Kidney (tissue), 14 donors: ENCODE measurements around the gene KIF21B. TPM values are rescaled to one million over a fixed set of nuclear protein-coding genes. Genes with fewer than 3 reads are reported as not detected.

Experiments used
- DNase-seq, 5 donors: peaks; one replicate each; pipeline ENCODE4 v3.0.0-alpha.2; 2013 to 2020
- FAIRE-seq: peaks from 2 replicates; lab custom pipeline; 2012; peaks lifted over from hg19 to GRCh38; lab: Jason Lieb, UNC
- H3K27ac ChIP-seq, 2 donors: one replicate each; pipeline ENCODE4 v1.7.0; 2013; ENCODE audit warnings: low read depth in 2 of 2, low read length in 2 of 2, inconsistent platforms in 1 of 2
- H3K27me3 ChIP-seq: one replicate; pipeline ENCODE4 v1.7.1; 2013; ENCODE audit warnings: low read length, inconsistent platforms; ENCODE audit not compliant: control insufficient read depth, insufficient read depth
- H3K36me3 ChIP-seq, 3 donors: one replicate each; pipeline versions ENCODE4 v1.7.0 to v1.7.1; 2013; ENCODE audit warnings: low read length in 3 of 3, control low read depth in 1 of 3, inconsistent platforms in 1 of 3; ENCODE audit not compliant: insufficient read depth in 3 of 3, control insufficient read depth in 2 of 3
- H3K4me1 ChIP-seq, 3 donors: one replicate each; pipeline versions ENCODE4 v1.7.0 to v1.7.1; 2013; ENCODE audit warnings: low read length in 3 of 3, inconsistent platforms in 1 of 3, low read depth in 1 of 3; ENCODE audit not compliant: control insufficient read depth in 2 of 3, insufficient read depth in 2 of 3
- H3K4me3 ChIP-seq, 3 donors: one replicate each; pipeline versions ENCODE4 v1.7.0 to v1.8.1; 2013; ENCODE audit warnings: low read length in 3 of 3, control low read depth in 1 of 3, inconsistent platforms in 1 of 3
- H3K9ac ChIP-seq, 3 donors: one replicate each; pipeline versions ENCODE4 v1.7.0 to v1.7.1; 2013; ENCODE audit warnings: low read length in 3 of 3, control low read depth in 1 of 3, inconsistent platforms in 1 of 3
- H3K9me3 ChIP-seq, 3 donors: one replicate each; pipeline versions ENCODE4 v1.7.0 to v1.7.1; 2013; ENCODE audit warnings: low read length in 3 of 3, control low read depth in 1 of 3, inconsistent platforms in 1 of 3; ENCODE audit not compliant: control insufficient read depth in 2 of 3, insufficient read depth in 1 of 3
- CTCF ChIP-seq: IDR thresholded peaks from 3 replicates; pipeline ENCODE4 v1.5.1; 2012; ENCODE audit warnings: mild to moderate bottlenecking, moderate library complexity, borderline replicate concordance; ENCODE audit not compliant: insufficient read depth; ENCODE audit errors: extremely low read depth
- intact Hi-C: fragments of 100-400 bp; cut with DNase I; formaldehyde crosslinking; loops from one replicate; pipeline ENCODE4 v1.11.1; 2022
- polyA plus RNA-seq: library from polyadenylated mRNA; stranded (reverse); fragments of 350-450 nt; fragmentation: Illumina TruSeq; extraction: RNeasy Lipid Tissue Mini Kit (QIAGEN cat#74804); gene quantifications from one replicate; pipeline ENCODE4 v1.2.3, GENCODE V29; 2014; ENCODE audit warnings: low read depth, low replicate concordance; ENCODE audit not compliant: insufficient read depth
- total RNA-seq: library from RNA; stranded (reverse); fragmentation: NEBNext Ultra II Directional; extraction: Animal tissue kit (Norgen Biotek cat#: 25700); gene quantifications from one replicate; pipeline ENCODE4 v1.2.1, GENCODE V29; 2021
- donor health status: control.
- donor health status: control.
- donor health status: control.
- donor health status: control.
- donor health status: control.
- donor health status: DM: yes; HTN: yes; CAD: no.
- donor health status: Normal renal cell carcinoma (clear cell type).

KIF21B gene
- total and polyA plus RNA-seq, 2 donors from 2014 or later, result 0.19 to 5.6 TPM

DNA sequence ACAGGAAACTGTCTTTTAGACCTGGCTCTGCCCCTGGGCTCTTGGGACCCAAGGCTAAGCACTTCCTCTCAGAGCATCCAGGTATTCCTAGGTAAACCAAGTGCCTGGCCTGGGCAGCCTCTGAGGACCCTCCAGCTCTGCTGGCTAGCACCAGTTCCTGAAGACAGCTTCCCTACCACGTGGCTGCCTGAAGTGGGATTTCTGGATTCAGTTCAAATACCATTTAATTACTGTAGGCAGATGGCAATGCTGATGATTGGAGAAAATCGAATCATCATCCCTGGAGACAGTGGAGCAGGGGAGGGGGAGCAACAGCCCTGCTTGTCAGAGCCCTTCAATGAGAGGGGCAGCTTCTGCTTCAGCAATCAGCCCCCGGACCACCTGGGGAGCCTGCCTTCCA lies 11.9 kb downstream of the KIF21B start:
- TF ChIP-seq CTCF, result no peak
- H3K9me3 ChIP-seq, result peaks cover 0 to 1% (median 0%) of the 10 kb centered on the region in 3 donors
- intact Hi-C loops, result no loop called here
- H3K36me3 ChIP-seq, result no peaks in the 10 kb centered on the region
- FAIRE-seq (no peak), DNase-seq (peak in 1 of 5 donors; percentile 54)
- H3K4me3 ChIP-seq, result no peak overlapping the region
- H3K9ac ChIP-seq, result no peak overlapping the region
- no peak overlapping the region for H3K27ac ChIP-seq
- peaks cover 0 to 6% (median 0%) of the 10 kb centered on the region in 3 donors for H3K4me1 ChIP-seq
- H3K27me3 ChIP-seq, result peaks cover 2% of the 10 kb centered on the region

DNA sequence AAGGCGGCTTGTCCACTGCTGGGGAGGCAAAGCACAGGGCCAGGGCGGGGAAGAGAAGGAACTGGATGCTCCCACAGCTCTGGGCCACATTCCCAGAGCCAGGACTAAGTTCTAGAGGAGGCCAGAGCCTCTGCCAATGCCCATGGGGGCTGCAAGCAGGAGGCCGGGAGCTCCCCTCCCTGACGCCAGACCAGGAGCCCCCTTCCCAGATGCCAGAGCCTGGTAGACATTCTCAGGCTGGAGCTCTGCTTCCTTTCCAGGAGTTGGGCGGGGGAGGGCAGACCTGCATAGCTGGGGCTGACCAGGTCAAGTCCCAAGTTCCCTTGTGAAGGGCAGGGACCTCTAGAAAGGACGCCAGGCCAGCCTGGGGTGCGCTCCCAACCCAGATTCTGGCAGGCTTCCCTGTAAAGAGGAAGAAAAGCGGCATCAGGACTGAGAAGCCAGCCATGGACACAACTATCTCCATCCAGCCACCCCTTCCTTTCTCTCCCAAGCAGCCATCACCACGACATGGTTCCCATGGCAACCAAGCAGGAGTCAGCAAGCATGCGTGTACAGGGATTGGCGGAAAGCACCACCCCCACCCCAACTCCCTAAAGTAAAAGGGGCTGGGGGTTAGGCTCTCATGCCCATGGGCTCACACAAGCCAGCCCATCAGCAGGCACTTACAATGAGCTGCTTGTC lies 13.4 kb downstream of the KIF21B start:
- Histone ChIP-seq H3K4me1 (no peaks in the 10 kb centered on the region), H3K27me3 (peaks cover 2% of the 10 kb centered on the region), H3K36me3 (no peaks in the 10 kb centered on the region), H3K27ac (no peak overlapping the region), H3K4me3 (no peak overlapping the region), H3K9me3 (peaks cover 0 to 1% (median 0%) of the 10 kb centered on the region in 3 donors), H3K9ac (no peak overlapping the region)
- no peak for FAIRE-seq
- DNase-seq, result peak in 2 of 5 donors; percentile 57 to 59
- no peak for TF ChIP-seq CTCF
- intact Hi-C loops, result no loop called here

DNA sequence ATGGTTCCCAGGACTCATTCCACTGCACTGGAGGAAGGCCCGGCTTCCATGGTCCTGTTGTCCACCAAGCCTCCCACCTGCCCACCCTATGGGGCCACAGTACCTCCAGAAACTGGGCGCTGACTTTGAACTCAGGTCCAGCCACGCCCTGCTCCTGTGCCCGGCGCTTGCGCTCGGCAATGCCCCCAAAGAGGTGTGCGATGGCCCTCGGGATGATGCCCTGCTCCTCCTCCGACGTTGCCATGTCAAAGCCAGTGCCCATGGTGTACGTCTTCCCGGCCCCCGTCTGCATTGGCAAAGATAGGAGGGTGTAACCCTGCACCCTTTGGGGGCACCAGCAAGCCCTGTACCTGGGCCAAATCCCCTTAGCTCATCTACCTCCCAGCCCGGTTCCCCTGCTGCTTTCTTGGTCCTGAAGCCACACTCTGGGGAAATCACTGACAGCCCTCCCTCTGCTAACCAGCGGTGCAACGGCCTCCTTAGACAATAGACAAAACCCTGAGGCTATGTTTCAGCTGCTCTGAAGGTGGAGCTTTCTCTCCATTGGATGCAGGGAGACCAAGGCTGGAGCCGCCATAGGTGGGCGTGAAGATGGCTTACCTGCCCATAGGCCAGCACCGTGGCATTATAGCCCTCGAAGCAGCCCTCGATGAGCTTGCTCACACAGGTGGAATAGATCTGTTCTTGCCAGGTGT lies 14.7 kb downstream of the KIF21B start:
- Histone ChIP-seq H3K27ac (no peak overlapping the region), H3K4me1 (no peaks in the 10 kb centered on the region), H3K9me3 (peaks cover 0 to 1% (median 0%) of the 10 kb centered on the region in 3 donors), H3K36me3 (no peaks in the 10 kb centered on the region), H3K9ac (no peak overlapping the region), H3K27me3 (peaks cover 2% of the 10 kb centered on the region), H3K4me3 (no peak overlapping the region)
- DNase-seq, result peak in 1 of 5 donors; percentile 54
- intact Hi-C loops, result no loop called here
- FAIRE-seq, result no peak
- no peak for TF ChIP-seq CTCF
